ENCODE measurements around the gene MYH16.
"Not testable (repeated sequence)": the region's sequence is repeated elsewhere in the genome, so short reads cannot be mapped to it uniquely, and the experiment has no call there.

MYH16 gene

GRCh38 chr7:99309111-99309510, 36.5 kb downstream of the MYH16 start:
- DNase-seq, result no peak

GRCh38 chr7:99310004-99310403, 37.4 kb downstream of the MYH16 start:
- no peak for DNase-seq

- DNase-seq, result no peak
Observed at GRCh38 chr7:99311702-99312101, 39.1 kb downstream of the MYH16 start.

- peak; percentile 71 for DNase-seq
Observed at GRCh38 chr7:99312316-99313203, 39.9 kb downstream of the MYH16 start.

- DNase-seq, result no peak
Observed at GRCh38 chr7:99313204-99313573, 40.5 kb downstream of the MYH16 start.

GRCh38 chr7:99314504-99314903, 41.9 kb downstream of the MYH16 start:
- DNase-seq, result no peak

GRCh38 chr7:99320371-99320770, 47.7 kb downstream of the MYH16 start:
- no peak for DNase-seq

- DNase-seq, result not testable (repeated sequence)
Observed at GRCh38 chr7:99322659-99323058, 50.0 kb downstream of the MYH16 start.

- no peak for DNase-seq
Observed at GRCh38 chr7:99324559-99324958, 51.9 kb downstream of the MYH16 start.

GRCh38 chr7:99325001-99325493, 52.4 kb downstream of the MYH16 start:
- no peak for DNase-seq

- DNase-seq, result peak; percentile 89
Observed at GRCh38 chr7:99325592-99326407, 53.2 kb downstream of the MYH16 start, which contains the start of gene ARPC1A. TSS of gene ARPC1A (plus strand) at chr7:99325898. CDS start at chr7:99333354, 7,456 bp downstream.

- no peak for DNase-seq
Observed at GRCh38 chr7:99326408-99326782, 53.8 kb downstream of the MYH16 start.

- not testable (repeated sequence) for DNase-seq
Observed at GRCh38 chr7:99330314-99330961, 57.8 kb downstream of the MYH16 start.

GRCh38 chr7:99331002-99331401, 58.4 kb downstream of the MYH16 start:
- DNase-seq, result no peak

- DNase-seq, result no peak
Observed at GRCh38 chr7:99339595-99339994, 67.0 kb downstream of the MYH16 start.

- no peak for DNase-seq
Observed at GRCh38 chr7:99340659-99341058, 68.0 kb downstream of the MYH16 start.

GRCh38 chr7:99344061-99344647, 71.5 kb downstream of the MYH16 start:
- no peak for DNase-seq

GRCh38 chr7:99350641-99351040, 78.0 kb downstream of the MYH16 start:
- not testable (repeated sequence) for DNase-seq

- DNase-seq, result no peak
Observed at GRCh38 chr7:99352247-99352646, 79.6 kb downstream of the MYH16 start.

- no peak for DNase-seq
Observed at GRCh38 chr7:99355098-99355497, 82.5 kb downstream of the MYH16 start.

GRCh38 chr7:99357701-99358490, 85.3 kb downstream of the MYH16 start:
- DNase-seq, result no peak

- not testable (repeated sequence) for DNase-seq
Observed at GRCh38 chr7:99358521-99358920, 85.9 kb downstream of the MYH16 start.

All from activated T-cell treated with anti-CD3 and anti-CD28 coated beads for 4 hours (primary cell).